GM06990 (cell line): ENCODE data around the gene KIF5B.
"Not testable (repeated sequence)": the region's sequence is repeated elsewhere in the genome, so short reads cannot be mapped to it uniquely, and the experiment has no call there.

Experiments
- DNase-seq: peaks from one replicate; pipeline ENCODE4 v3.0.0-alpha.2; 2011; ENCODE audit not compliant: insufficient read length; ENCODE audit errors: extremely low read depth
- H3K27me3 ChIP-seq: replicated peaks from 2 replicates; pipeline ENCODE4 v1.6.0; 2011; ENCODE audit warnings: low read length; ENCODE audit not compliant: control insufficient read depth, insufficient read depth
- H3K36me3 ChIP-seq: 2 replicates; pipeline ENCODE4 v1.5.1; 2011; ENCODE audit warnings: low read length; ENCODE audit not compliant: control insufficient read depth, insufficient read depth
- H3K4me3 ChIP-seq: replicated peaks from 2 replicates; pipeline ENCODE4 v1.5.1; 2011; ENCODE audit warnings: low read depth, mild to moderate bottlenecking, control low read depth, low read length
- TF ChIP-seq, protein P1 (sequence below): IDR thresholded peaks from 2 replicates; pipeline ENCODE4 v1.5.1; 2011; ENCODE audit warnings: low read length, control low read depth, mild to moderate bottlenecking, inconsistent platforms; ENCODE audit not compliant: insufficient read depth, poor library complexity, severe bottlenecking

Gene KIF5B

DNA sequence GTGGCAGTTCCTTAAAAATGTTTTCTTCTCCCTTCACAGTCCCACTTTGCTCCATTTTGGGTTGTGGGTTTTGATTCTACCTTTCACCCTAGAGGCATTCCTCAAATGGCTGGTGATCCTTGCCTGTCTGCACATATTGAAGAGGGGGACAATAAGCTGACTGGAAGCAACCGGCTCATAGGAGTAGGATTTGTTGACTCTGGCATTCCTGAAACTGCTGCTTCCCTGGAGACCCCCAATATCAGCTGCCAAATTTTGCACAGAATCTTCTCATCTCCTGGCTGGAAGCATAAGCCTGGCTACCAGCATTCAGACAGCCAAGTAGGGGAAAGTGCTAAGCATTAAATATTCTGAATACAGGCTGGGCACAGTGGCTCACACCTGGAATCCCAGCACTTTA, 53.7 kb downstream of the KIF5B start:
- DNase-seq = no peak

DNA sequence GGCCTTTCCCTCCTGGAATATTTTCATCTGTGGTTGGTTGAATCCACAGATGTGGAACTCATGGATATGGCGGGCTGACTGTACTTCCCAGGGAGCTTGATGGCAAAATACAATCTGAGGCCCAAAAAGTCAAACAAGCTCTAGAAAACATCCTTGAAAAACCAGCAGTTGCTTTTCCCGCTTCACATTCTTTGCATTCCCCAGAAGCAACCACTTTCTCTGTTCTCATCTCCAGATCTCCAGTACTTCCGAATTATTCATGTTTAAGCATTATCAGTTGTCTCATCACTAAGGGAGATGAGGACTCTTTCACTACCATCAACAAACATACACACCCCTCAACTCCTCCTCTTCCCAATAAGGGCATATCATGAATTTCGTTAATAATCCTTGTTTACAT, 55.3 kb downstream of the KIF5B start:
- H3K4me3 ChIP-seq = no peak overlapping the region
- no peak for DNase-seq
- H3K27me3 ChIP-seq = no peaks in the 10 kb centered on the region
- no peaks in the 10 kb centered on the region; the same call in 1 of the 2 replicates for H3K36me3 ChIP-seq
- TF ChIP-seq, protein P1, sequence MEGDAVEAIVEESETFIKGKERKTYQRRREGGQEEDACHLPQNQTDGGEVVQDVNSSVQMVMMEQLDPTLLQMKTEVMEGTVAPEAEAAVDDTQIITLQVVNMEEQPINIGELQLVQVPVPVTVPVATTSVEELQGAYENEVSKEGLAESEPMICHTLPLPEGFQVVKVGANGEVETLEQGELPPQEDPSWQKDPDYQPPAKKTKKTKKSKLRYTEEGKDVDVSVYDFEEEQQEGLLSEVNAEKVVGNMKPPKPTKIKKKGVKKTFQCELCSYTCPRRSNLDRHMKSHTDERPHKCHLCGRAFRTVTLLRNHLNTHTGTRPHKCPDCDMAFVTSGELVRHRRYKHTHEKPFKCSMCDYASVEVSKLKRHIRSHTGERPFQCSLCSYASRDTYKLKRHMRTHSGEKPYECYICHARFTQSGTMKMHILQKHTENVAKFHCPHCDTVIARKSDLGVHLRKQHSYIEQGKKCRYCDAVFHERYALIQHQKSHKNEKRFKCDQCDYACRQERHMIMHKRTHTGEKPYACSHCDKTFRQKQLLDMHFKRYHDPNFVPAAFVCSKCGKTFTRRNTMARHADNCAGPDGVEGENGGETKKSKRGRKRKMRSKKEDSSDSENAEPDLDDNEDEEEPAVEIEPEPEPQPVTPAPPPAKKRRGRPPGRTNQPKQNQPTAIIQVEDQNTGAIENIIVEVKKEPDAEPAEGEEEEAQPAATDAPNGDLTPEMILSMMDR = no peak

More for the DNA sequence above, 53.7 kb downstream of the KIF5B start:
- H3K27me3 ChIP-seq = no peaks in the 10 kb centered on the region
- no peak overlapping the region for H3K4me3 ChIP-seq
- H3K36me3 ChIP-seq = no peaks in the 10 kb centered on the region; the same call in 1 of the 2 replicates
- TF ChIP-seq, protein P1 = no peak

DNA sequence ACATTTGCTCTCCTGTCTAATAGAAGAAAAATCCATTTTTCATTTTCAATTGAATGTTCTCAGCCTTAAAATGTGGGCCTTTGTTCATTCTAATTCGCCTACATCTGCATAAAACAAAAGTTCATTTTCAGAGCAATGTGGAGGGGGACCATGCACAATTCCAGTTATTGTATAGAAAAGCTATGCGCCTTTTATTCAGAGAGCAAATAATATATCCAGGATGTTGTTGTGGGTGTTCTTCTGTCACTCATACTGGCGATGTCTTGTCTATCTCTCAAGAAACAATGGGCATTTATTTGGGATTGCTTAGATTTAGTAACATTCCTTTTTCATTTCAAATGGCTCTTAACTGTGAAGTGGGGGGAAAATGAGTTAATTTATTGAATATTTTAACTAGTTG, 56.4 kb downstream of the KIF5B start:
- no peak overlapping the region for H3K4me3 ChIP-seq
- no peaks in the 10 kb centered on the region for H3K36me3 ChIP-seq
- no peaks in the 10 kb centered on the region for H3K27me3 ChIP-seq
- TF ChIP-seq, protein P1 = no peak
- DNase-seq = no peak

DNA sequence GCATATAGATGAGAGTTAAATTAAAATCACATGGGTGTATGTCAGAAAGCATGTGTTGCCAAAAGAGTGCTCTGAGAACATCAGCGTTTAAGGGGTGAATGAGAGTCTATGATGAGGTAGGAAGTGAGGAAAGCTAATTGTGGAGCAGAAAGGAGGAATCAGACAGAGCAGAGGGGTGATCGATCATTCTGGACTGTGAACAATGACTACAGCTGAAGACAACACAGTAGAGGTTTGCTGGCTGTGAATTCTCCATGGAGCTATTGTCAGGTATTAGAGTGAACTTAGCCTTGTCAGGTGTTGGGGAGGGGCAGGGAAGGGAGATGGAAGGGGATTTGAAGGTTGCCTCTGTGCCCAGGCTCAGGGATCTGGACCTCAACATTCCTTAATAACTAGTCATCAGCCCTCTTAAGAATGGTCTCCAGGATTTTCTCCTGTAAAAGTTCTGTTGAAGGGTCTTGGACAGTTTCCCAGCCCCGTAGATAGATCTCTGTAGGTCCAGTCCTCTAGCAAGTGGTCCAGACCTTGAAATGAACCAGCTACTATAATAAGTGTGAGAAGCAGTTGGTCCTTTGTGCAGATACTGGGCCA, 57.1 kb downstream of the KIF5B start:
- no peak for DNase-seq
- Histone ChIP-seq H3K27me3 (no peaks in the 10 kb centered on the region), H3K36me3 (no peaks in the 10 kb centered on the region), H3K4me3 (no peak overlapping the region)
- TF ChIP-seq, protein P1 = no peak

DNA sequence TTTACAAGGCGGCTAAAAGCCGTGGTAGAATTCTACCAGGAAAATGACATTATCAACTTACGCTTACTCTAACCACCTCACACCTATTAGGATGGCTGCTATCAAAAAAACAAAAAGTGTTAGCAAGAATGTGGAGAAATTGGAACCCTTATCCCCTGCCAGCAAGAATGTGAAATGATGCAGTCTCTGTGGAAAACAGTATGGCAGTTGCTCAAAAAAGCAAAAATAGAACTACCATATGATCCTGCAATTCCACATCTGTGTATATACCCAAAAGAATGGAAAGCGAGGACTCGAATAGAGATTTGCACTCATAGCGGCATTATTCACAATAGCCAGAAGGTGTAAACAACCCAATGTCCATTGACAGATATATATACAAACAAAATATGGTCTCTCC, 61.3 kb downstream of the KIF5B start:
- no peak for DNase-seq
- Histone ChIP-seq H3K36me3 (no peaks in the 10 kb centered on the region), H3K4me3 (no peak overlapping the region), H3K27me3 (no peaks in the 10 kb centered on the region)
- TF ChIP-seq, protein P1 = no peak

DNA sequence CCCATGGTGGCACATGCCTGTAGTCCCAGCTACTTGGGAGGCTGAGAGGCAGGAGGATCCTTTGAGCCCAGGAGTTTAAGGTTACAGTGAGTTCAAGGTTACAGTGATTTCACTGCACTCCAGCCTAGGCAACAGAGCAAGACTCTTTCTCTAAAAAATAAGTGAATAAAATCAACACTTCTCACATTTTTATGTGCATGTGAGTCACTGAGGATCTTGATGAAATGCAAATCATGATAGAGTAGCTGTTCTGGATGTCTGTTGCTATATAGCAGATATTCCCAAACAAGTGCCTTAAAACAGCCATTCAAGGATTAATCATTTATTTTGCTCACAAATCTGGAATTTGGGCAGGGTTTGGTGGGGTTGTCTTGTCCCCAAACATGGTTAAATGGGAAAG, 65.3 kb downstream of the KIF5B start:
- TF ChIP-seq, protein P1 = no peak
- Histone ChIP-seq H3K4me3 (no peak overlapping the region), H3K36me3 (no peaks in the 10 kb centered on the region), H3K27me3 (no peaks in the 10 kb centered on the region)
- no peak for DNase-seq

DNA sequence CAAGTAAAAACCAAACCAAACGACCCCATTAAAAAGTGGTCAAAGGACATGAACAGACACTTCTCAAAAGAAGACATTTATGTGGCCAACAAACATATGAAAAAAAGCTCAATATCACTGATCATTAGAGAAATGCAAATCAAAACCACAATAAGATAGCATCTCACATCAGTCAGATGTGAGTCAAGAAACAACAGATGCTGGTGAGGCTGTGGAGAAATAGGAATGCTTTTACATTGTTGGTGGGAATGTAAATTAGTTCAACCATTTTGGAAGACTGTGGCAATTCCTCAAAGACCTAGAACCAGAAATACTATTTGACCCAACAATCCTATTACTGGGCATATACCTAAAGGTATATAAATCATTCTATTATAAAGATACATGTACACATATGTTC, 68.4 kb downstream of the KIF5B start:
- H3K4me3 ChIP-seq, H3K36me3 ChIP-seq, DNase-seq, H3K27me3 ChIP-seq: not testable (repeated sequence)
